Stimulated activated naive CD8-positive, alpha-beta T cell treated with anti-CD3 and anti-CD28 coated beads, Interleukin-15, Interleukin-2, amounts not matched to agents 100 ng/mL and 50 ng/mL, for 24 hours (primary cell): ENCODE measurements around the gene SPINK14.

Experiments used
- H3K27ac Mint-ChIP-seq: one replicate; pipeline ENCODE4 v1.8.0; 2021; ENCODE audit warnings: mild to moderate bottlenecking, mixed read lengths
- H3K27me3 Mint-ChIP-seq: one replicate; pipeline ENCODE4 v1.8.0; 2021; ENCODE audit warnings: mixed read lengths
- H3K36me3 Mint-ChIP-seq: one replicate; pipeline ENCODE4 v1.8.0; 2021; ENCODE audit warnings: low read depth, mixed read lengths
- H3K4me1 Mint-ChIP-seq: one replicate; pipeline ENCODE4 v1.8.0; 2021; ENCODE audit warnings: low read depth, mixed read lengths
- H3K4me3 Mint-ChIP-seq: one replicate; pipeline ENCODE4 v1.8.0; 2021; ENCODE audit warnings: mild to moderate bottlenecking, mixed read lengths
- H3K9me3 Mint-ChIP-seq: one replicate; pipeline ENCODE4 v1.8.0; 2021; ENCODE audit warnings: mixed read lengths

The SPINK14 gene

DNA sequence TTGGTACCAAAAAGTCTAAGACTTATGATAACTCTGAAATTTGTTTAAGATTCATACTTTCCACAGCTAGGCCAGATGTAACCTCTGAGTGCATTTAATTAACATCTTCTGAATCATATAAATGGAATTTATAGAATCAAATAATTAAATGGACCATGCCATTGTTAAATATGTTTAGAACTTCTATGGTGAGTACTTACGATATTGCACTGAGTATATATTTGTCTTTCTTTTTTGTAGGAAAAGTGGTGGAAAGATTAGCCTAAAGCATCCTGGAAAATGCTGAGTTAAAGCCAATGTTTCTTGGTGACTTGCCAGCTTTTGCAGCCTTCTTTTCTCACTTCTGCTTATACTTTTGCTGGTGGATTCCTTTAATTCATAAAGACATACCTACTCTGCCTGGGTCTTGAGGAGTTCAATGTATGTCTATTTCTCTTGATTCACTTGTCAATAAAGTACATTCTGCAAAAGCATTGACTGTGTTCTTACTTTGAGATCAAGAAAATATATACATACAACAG, 46.4 kb downstream of the SPINK14 start:
- H3K4me3 Mint-ChIP-seq = no peak overlapping the region
- peaks cover 7% of the 10 kb centered on the region for H3K27me3 Mint-ChIP-seq
- no peak overlapping the region for H3K27ac Mint-ChIP-seq
- no peaks in the 10 kb centered on the region for H3K36me3 Mint-ChIP-seq
- no peaks in the 10 kb centered on the region for H3K4me1 Mint-ChIP-seq
- no peaks in the 10 kb centered on the region for H3K9me3 Mint-ChIP-seq

DNA sequence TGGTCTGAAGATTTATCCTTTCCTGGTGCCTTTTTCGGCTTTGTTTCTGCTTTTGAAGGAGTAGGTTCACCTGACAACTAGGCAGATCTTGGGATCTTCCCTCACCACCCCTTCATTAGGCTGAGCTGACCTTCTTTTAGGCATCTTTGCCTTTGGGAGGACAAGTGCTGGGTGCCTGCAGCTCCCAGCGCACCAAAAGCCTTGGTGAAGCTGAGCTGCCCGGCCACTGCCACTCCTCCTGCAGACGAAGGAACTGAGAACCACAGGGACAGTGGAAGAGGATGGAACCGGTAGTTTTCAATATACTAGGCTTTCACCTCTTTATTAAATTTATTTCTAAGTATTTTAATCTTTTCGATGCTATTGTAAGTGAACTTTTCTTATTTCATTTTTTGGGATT, 53.2 kb downstream of the SPINK14 start:
- Mint-ChIP-seq H3K36me3 (no peaks in the 10 kb centered on the region), H3K4me1 (no peaks in the 10 kb centered on the region), H3K27ac (no peak overlapping the region), H3K9me3 (no peaks in the 10 kb centered on the region), H3K27me3 (peaks cover 15% of the 10 kb centered on the region), H3K4me3 (no peak overlapping the region)

DNA sequence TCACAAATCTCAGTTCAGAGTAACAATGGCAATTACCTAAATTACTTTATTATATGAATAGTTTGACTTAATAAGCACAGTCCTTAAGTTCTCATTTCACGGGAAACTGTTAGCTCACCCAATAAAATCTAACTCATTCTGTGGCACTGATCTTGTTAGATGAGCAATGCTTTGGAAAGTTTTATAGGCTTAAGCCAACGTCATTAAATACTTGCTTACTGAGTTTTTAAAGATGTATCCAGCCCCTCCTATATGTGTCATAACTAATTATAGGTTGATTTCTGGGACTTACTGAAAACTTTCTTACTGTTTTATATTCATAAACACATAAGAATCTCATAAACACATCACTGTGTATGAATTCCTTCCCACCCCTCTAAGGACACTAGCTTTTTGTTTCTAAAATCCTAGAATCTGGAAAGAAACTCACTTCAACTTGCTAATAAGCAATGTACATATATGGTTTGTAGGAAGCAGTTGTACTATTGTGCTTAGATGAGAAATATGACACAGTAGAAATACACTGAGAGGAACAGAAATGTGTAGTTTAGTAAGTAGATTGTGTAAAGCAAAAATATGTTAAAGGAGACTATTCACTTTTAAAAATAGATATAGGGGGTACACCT, 55.9 kb downstream of the SPINK14 start:
- peaks cover 11% of the 10 kb centered on the region for H3K27me3 Mint-ChIP-seq
- H3K27ac Mint-ChIP-seq = no peak overlapping the region
- no peaks in the 10 kb centered on the region for H3K4me1 Mint-ChIP-seq
- no peak overlapping the region for H3K4me3 Mint-ChIP-seq
- H3K36me3 Mint-ChIP-seq = no peaks in the 10 kb centered on the region
- no peaks in the 10 kb centered on the region for H3K9me3 Mint-ChIP-seq
